Measurements from ENCODE around the gene GAS2.

Gene GAS2

DNA sequence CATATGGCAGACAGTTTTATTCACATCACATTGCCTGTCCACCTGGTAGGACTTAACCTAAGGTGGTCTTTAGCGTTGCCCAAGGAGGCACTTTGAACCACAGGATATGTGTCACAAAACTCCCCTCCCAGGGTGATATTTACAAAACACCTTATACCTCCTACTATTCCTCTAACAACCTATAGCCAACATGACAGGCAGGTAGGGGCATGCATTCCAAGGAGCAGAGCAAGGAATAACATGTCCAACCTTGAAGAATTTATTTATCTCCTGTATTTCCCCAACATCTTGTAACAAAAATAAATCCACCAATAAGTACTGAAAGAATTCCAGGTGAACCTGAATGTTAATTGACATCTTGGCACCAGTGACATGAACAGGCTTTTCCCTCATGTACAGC, 102.7 kb downstream of the GAS2 start:
- H3K4me3 ChIP-seq (ENCODE audit: low read depth, low read length): no peak overlapping the region
- CTCF ChIA-PET: interaction anchor here (3.2 kb wide), 1 partner anchor 18 kb away, joined by 10 read pairs; no protein-coding TSS in a partner anchor
- POLR2A ChIA-PET: no interaction called here
- no peak for TF ChIP-seq CTCF (IDR thresholded peaks at IDR 0.05; ENCODE audit: insufficient read depth, low read length, missing control alignments)
- no peak for DNase-seq (ENCODE audit: low read depth, low spot score)

DNA sequence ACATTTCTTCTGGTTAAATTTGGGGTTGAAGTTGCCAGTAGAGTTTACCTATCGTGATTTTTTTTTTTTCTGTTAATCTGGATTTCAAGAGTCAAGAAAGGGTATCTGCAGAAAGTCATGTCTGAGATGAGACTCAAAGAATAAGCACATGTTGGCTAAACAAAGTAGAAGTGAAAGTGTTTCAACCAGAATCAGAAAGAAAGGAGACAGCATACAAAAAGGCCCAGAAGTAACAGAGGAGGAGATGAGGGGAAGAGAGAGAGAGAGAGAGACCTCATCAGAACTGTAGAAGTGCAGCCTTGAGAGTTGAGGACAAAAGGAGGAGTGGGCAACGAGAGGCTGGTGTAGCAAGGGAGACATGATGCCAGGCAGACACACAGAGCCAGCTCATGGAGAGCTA, 108.3 kb downstream of the GAS2 start:
- ChIA-PET POLR2A (no interaction called here), CTCF (interaction anchor here (2.4 kb wide), 1 partner anchor 13 kb away, joined by 12 read pairs; no protein-coding TSS in a partner anchor)
- H3K4me3 ChIP-seq (ENCODE audit: low read depth, low read length): no peak overlapping the region
- DNase-seq (ENCODE audit: low read depth, low spot score): no peak
- TF ChIP-seq CTCF (IDR thresholded peaks at IDR 0.05; ENCODE audit: insufficient read depth, low read length, missing control alignments): no peak

DNA sequence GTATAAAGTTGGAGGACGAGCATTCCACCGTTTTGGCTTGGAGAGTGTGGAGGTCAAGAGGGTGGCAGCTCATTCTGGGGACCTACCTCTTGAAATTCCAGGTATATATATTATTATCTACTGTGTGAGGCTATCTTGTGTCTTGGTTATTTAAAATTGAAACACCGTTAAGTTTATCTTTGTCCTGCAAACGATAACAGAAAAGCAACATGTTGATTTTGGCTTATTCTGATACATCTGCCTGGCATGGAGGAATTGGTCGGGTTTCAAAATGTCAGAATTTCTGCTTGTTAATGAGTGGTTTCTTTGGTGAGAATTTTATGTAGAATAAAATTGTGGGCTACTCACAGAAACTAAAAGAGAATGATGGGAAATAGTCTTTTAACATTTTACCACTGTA, 108.8 kb downstream of the GAS2 start:
- no peak overlapping the region for H3K4me3 ChIP-seq (ENCODE audit: low read depth, low read length)
- ChIA-PET CTCF (interaction anchor here (2.4 kb wide), 1 partner anchor 12 kb away, joined by 12 read pairs; no protein-coding TSS in a partner anchor), POLR2A (no interaction called here)
- no peak for DNase-seq (ENCODE audit: low read depth, low spot score)
- no peak for TF ChIP-seq CTCF (IDR thresholded peaks at IDR 0.05; ENCODE audit: insufficient read depth, low read length, missing control alignments)

DNA sequence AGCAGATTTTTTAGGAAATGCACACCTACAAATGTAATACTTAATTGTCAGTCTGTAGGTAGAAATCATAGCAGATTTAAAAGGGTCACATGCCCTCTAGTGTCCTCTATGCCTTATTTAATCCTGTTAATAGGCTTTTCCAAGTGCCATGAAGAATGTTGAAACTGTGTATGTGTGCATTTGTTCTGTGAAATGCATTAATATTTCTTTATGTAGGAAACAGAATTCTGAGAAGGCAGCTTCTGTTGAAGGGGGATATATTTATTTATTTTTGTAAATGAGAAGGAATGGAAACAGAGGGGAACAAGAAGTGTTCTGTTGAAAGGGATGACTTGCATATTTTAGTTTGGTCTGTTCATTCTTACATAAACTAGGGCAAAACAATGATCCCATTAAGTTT, 112.2 kb downstream of the GAS2 start:
- CTCF ChIA-PET: interaction anchor here (1.3 to 2.2 kb wide), 2 partner anchors 9 to 474 kb away, joined by 3 to 8 read pairs; no protein-coding TSS in a partner anchor
- POLR2A ChIA-PET: no interaction called here
- DNase-seq (ENCODE audit: low read depth, low spot score): no peak
- H3K4me3 ChIP-seq (ENCODE audit: low read depth, low read length): no peak overlapping the region
- no peak for TF ChIP-seq CTCF (IDR thresholded peaks at IDR 0.05; ENCODE audit: insufficient read depth, low read length, missing control alignments)

GRCh38 chr11:22779850-22780249, 113.4 kb downstream of the GAS2 start:
- ChIA-PET POLR2A (no interaction called here), CTCF (no interaction called here)
- H3K4me3 ChIP-seq (ENCODE audit: low read depth, low read length): no peak overlapping the region
- TF ChIP-seq CTCF (IDR thresholded peaks at IDR 0.05; ENCODE audit: insufficient read depth, low read length, missing control alignments): no peak
- no peak for DNase-seq (ENCODE audit: low read depth, low spot score)

- ChIA-PET POLR2A (no interaction called here), CTCF (interaction anchor here (1.4 kb wide), 1 partner anchor 445 kb away, joined by 3 read pairs; no protein-coding TSS in a partner anchor)
- DNase-seq (ENCODE audit: low read depth, low spot score): no peak
- no peak overlapping the region for H3K4me3 ChIP-seq (ENCODE audit: low read depth, low read length)
- no peak for TF ChIP-seq CTCF (IDR thresholded peaks at IDR 0.05; ENCODE audit: insufficient read depth, low read length, missing control alignments)
These were observed 114.7 kb downstream of the GAS2 start for GRCh38 chr11:22780952-22781593.

All from AG04449 (cell line).